HepG2 (cell line): ENCODE measurements around the gene TYMS. TPM values are rescaled to one million over a fixed set of nuclear protein-coding genes. Genes with fewer than 3 reads are reported as not detected.

ENCODE experiments used
- BCL6 ChIP-seq: IDR thresholded peaks from 2 replicates; pipeline ENCODE4 v1.6.1; 2016; ENCODE audit warnings: missing genetic modification reagents, missing compliant biosample characterization
- DMTF1 ChIP-seq: sonication (generic); formaldehyde crosslinking; IDR thresholded peaks from 2 replicates; pipeline ENCODE4 v1.4.0; 2020; ENCODE audit warnings: mild to moderate bottlenecking, missing genetic modification reagents
- FUBP1 ChIP-seq: sonication (generic); formaldehyde crosslinking; IDR thresholded peaks from 2 replicates; pipeline ENCODE4 v1.5.1; 2020; ENCODE audit warnings: missing genetic modification reagents, mild to moderate bottlenecking, borderline replicate concordance
- HNF1B ChIP-seq: sonication (generic); formaldehyde crosslinking; IDR thresholded peaks from 2 replicates; pipeline ENCODE4 v1.5.1; 2020; ENCODE audit warnings: mild to moderate bottlenecking, moderate library complexity, missing genetic modification reagents
- HOXA7 ChIP-seq: sonication (generic); formaldehyde crosslinking; IDR thresholded peaks from 2 replicates; pipeline ENCODE4 v1.8.1; 2022; ENCODE audit warnings: mild to moderate bottlenecking, missing genetic modification reagents, moderate library complexity
- IKZF5 ChIP-seq: IDR thresholded peaks from 2 replicates; pipeline ENCODE4 v1.6.1; 2018; ENCODE audit warnings: missing genetic modification reagents, mild to moderate bottlenecking, missing compliant biosample characterization
- SP1 ChIP-seq, 2 experiments: fragments of 450-650 bp in 1 of 2; sonication (generic) in 1 of 2; formaldehyde crosslinking in 1 of 2; IDR thresholded peaks; 2 replicates each; pipeline versions ENCODE4 v1.4.0 to v1.6.1; 2016 to 2020; ENCODE audit warnings: missing genetic modification reagents in 1 of 2
- SPEN ChIP-seq: sonication (generic); formaldehyde crosslinking; IDR thresholded peaks from 2 replicates; pipeline ENCODE4 v1.5.1; 2020; ENCODE audit warnings: low read depth, mild to moderate bottlenecking, missing genetic modification reagents
- THRA ChIP-seq: sonication (generic); formaldehyde crosslinking; IDR thresholded peaks from 2 replicates; pipeline ENCODE4 v1.4.0; 2020; ENCODE audit warnings: missing genetic modification reagents, borderline replicate concordance
- U2AF2 ChIP-seq: fragments of 200-400 bp; formaldehyde crosslinking; IDR thresholded peaks from 2 replicates; pipeline ENCODE4 v1.6.1; 2017; ENCODE audit warnings: low read depth, mild to moderate bottlenecking, low read length
- ZFP36L1 ChIP-seq: sonication (generic); formaldehyde crosslinking; IDR thresholded peaks from 2 replicates; pipeline ENCODE4 v1.8.0; 2022; ENCODE audit warnings: mild to moderate bottlenecking, missing genetic modification reagents, moderate library complexity
- ZNF205 ChIP-seq: IDR thresholded peaks from 2 replicates; pipeline ENCODE4 v1.6.1; 2018; ENCODE audit warnings: missing biosample characterization, missing genetic modification reagents
- ZNF263 ChIP-seq: sonication (generic); formaldehyde crosslinking; IDR thresholded peaks from 2 replicates; pipeline ENCODE4 v1.4.0; 2020; ENCODE audit warnings: missing genetic modification reagents
- ZNF275 ChIP-seq: sonication (generic); formaldehyde crosslinking; IDR thresholded peaks from 2 replicates; pipeline ENCODE4 v1.8.0; 2022; ENCODE audit warnings: missing genetic modification reagents, mild to moderate bottlenecking, inconsistent platforms, borderline replicate concordance
- ZNF564 ChIP-seq: sonication (generic); formaldehyde crosslinking; IDR thresholded peaks from 2 replicates; pipeline ENCODE4 v1.8.1; 2023; ENCODE audit warnings: mild to moderate bottlenecking, missing genetic modification reagents
- ZNF639 ChIP-seq: conservative IDR thresholded peaks from 2 replicates; pipeline ENCODE4 v1.6.1; 2018; ENCODE audit warnings: missing genetic modification reagents
- ZNF670 ChIP-seq: sonication (generic); formaldehyde crosslinking; IDR thresholded peaks from 2 replicates; pipeline ENCODE4 v1.8.0; 2022; ENCODE audit warnings: mild to moderate bottlenecking, missing genetic modification reagents, borderline replicate concordance
- polyA plus RNA-seq, 8 experiments: library from polyadenylated mRNA; depleted of rRNA in 3 of 8; stranded (reverse) in 7 of 8; unstranded in 1 of 8; fragments of >200 nt; fragmentation: Illumina TruSeq in 4 of 8; extraction: Trizol in 4 of 8; gene quantifications; 2 replicates each; pipeline versions ENCODE4 v1.2.1 to v1.2.3, GENCODE V29; 2011 to 2016; ENCODE audit warnings: low read depth in 4 of 8, missing spikeins in 1 of 8, mixed read lengths in 1 of 8; ENCODE audit not compliant: insufficient read depth in 1 of 8
- total RNA-seq, 5 experiments: library from RNA; depleted of rRNA; stranded (reverse); fragments of >200 nt; fragmentation: Illumina TruSeq; extraction: Trizol; gene quantifications; 2 replicates each; pipeline ENCODE4 v1.2.3, GENCODE V29; 2016; ENCODE audit warnings: low read depth in 1 of 5

Gene TYMS
- total and polyA plus RNA-seq, 2 of the 13 experiments (the other 11 are each of a cell fraction or from before 2014, with no cell fraction given), result 80.1 to 106 TPM

GRCh38 chr18:712401-713134 is 55.1 kb downstream of the TYMS start, which contains the start of gene ENOSF1 (continued):
- TF ChIP-seq ZNF670 (peak; percentile 83; the same call in 1 of the 2 replicates), IKZF5 (CRISPR knock-in tag) (no peak; the same call in 1 of the 2 replicates), ZFP36L1 (CRISPR knock-in tag) (no peak; the same call in 1 of the 2 replicates), SP1 (IDR thresholded peaks at IDR 0.05) (no peak), SP1 (CRISPR knock-in tag; IDR thresholded peaks at IDR 0.05) (no peak), ZNF205 (no peak), FUBP1 (no peak), SPEN (CRISPR knock-in tag) (peak; percentile 58; the same call in 1 of the 2 replicates), ZNF275 (CRISPR knock-in tag) (no peak), U2AF2 (no peak), BCL6 (CRISPR knock-in tag) (no peak), DMTF1 (CRISPR knock-in tag) (no peak), HOXA7 (CRISPR knock-in tag) (no peak), HNF1B (CRISPR knock-in tag) (no peak), ZNF263 (CRISPR knock-in tag) (no peak), THRA (peak; percentile 91; the same call in 1 of the 2 replicates), ZNF564 (CRISPR knock-in tag) (peak; percentile 67; the same call in 1 of the 2 replicates), ZNF639 (CRISPR knock-in tag) (peak; percentile 94)
